HL-60 (cell line): ENCODE results near the gene ATG4B.

Experiments used
- CTCF ChIP-seq: IDR thresholded peaks from one replicate; pipeline ENCODE4 v1.5.1; 2011; ENCODE audit warnings: low read length, control low read depth, inconsistent platforms; ENCODE audit not compliant: insufficient read depth
- POLR2AphosphoS5 ChIP-seq: IDR thresholded peaks from 2 replicates; pipeline ENCODE4 v1.6.1; 2012; ENCODE audit warnings: low read depth
- REST ChIP-seq: IDR thresholded peaks from 2 replicates; pipeline ENCODE4 v1.6.1; 2012; ENCODE audit warnings: low read depth; ENCODE audit not compliant: insufficient replicate concordance

- TF ChIP-seq CTCF (no peak), POLR2AphosphoS5 (no peak), REST (no peak)
Observed at GRCh38 chr2:241618296-241618805, 19.1 kb upstream of the ATG4B start.
